Measurements from ENCODE around the gene NR0B2. TPM values are rescaled to one million over a fixed set of nuclear protein-coding genes. Genes with fewer than 3 reads are reported as not detected.
A peak's percentile ranks its signal among the peaks of the same experiment; 100 is the strongest.

The NR0B2 gene
- total RNA-seq, 1 experiment from 2014 or later = not detected

- Histone ChIP-seq H3K4me2 (ENCODE audit: low read length) (no peak overlapping the region), H3K4me1 (ENCODE audit: control insufficient read depth in 1 of 2, insufficient read depth in 2 of 2, low read length in 2 of 2) (peaks cover 4 to 19% of the 10 kb centered on the region in 2 experiments; a peak in 3 of 4 replicates), H3K9ac (ENCODE audit: low read length) (no peak overlapping the region), H4K20me1 (ENCODE audit: insufficient read depth) (peaks cover 2% of the 10 kb centered on the region; the same call in 1 of the 2 replicates), H3K4me3 (replicated peaks in 1 of 2; ENCODE audit: low read depth in 1 of 2, low read length in 2 of 2) (no peak overlapping the region), H3K27me3 (ENCODE audit: insufficient read depth, low read length) (no peaks in the 10 kb centered on the region), H3K9me3 (ENCODE audit: control insufficient read depth in 1 of 2, insufficient read depth in 1 of 2, low read depth in 1 of 2, low read length in 2 of 2) (no peaks in the 10 kb centered on the region), H3K36me3 (ENCODE audit: control insufficient read depth in 1 of 2, insufficient read depth in 2 of 2, low read length in 2 of 2) (peaks cover 38 to 48% of the 10 kb centered on the region in 2 experiments), H2AFZ (ENCODE audit: low read depth, low read length, poor library complexity, severe bottlenecking) (no peak overlapping the region), H3K79me2 (ENCODE audit: insufficient read depth, low read length) (peaks cover 43% of the 10 kb centered on the region), H3K9me2 (ENCODE audit: insufficient read depth) (no peaks in the 10 kb centered on the region), H3K27ac (ENCODE audit: low read depth, low read length) (no peak overlapping the region)
- DNase-seq (ENCODE audit: low read depth, low spot score) (no peak), ATAC-seq (no peak)
- BruUV-seq (replicated peaks) = no TSS peak
- ChIA-PET RAD21 (ENCODE audit: low non-redundant PET in 1 of 2, low total read pairs in 2 of 2, uncharacterized antibody in 2 of 2, unreplicated experiment in 2 of 2) (no interaction called here), CTCF (interaction anchor here (0.7 to 1.4 kb wide), 4 partner anchors 11 to 38 kb away, joined by 3 to 5 read pairs (median 3); no protein-coding TSS in a partner anchor), POLR2A (interaction anchor here (1.0 to 1.5 kb wide), 3 partner anchors 9 to 22 kb away, joined by 3 to 6 read pairs (median 6); partner anchors contain the start of gene GPATCH3)
- intact Hi-C loops (cut with micrococcal nuclease) = no loop called here
- TF ChIP-seq CEBPB (IDR thresholded peaks at IDR 0.05; ENCODE audit: low read depth) (no peak), EGR1 (IDR thresholded peaks at IDR 0.05; ENCODE audit: low read depth) (no peak), SP1 (IDR thresholded peaks at IDR 0.05; ENCODE audit: low read depth) (no peak), CTCF (IDR thresholded peaks at IDR 0.05 in 2 of 3, conservative IDR thresholded peaks at IDR 0.05 in 1 of 3; ENCODE audit: borderline replicate concordance in 1 of 3, insufficient read depth in 1 of 3, low read depth in 2 of 3, low read length in 2 of 3) (peak; percentile 19 to 61 (median 54); a peak in 5 of 6 replicates), SRF (IDR thresholded peaks at IDR 0.05; ENCODE audit: low read depth) (no peak), EZH2phosphoT487 (IDR thresholded peaks at IDR 0.05; ENCODE audit: borderline replicate concordance) (no peak), RAD21 (IDR thresholded peaks at IDR 0.05; ENCODE audit: low read depth) (peak; percentile 50)
- TF ChIP-seq, protein P1, sequence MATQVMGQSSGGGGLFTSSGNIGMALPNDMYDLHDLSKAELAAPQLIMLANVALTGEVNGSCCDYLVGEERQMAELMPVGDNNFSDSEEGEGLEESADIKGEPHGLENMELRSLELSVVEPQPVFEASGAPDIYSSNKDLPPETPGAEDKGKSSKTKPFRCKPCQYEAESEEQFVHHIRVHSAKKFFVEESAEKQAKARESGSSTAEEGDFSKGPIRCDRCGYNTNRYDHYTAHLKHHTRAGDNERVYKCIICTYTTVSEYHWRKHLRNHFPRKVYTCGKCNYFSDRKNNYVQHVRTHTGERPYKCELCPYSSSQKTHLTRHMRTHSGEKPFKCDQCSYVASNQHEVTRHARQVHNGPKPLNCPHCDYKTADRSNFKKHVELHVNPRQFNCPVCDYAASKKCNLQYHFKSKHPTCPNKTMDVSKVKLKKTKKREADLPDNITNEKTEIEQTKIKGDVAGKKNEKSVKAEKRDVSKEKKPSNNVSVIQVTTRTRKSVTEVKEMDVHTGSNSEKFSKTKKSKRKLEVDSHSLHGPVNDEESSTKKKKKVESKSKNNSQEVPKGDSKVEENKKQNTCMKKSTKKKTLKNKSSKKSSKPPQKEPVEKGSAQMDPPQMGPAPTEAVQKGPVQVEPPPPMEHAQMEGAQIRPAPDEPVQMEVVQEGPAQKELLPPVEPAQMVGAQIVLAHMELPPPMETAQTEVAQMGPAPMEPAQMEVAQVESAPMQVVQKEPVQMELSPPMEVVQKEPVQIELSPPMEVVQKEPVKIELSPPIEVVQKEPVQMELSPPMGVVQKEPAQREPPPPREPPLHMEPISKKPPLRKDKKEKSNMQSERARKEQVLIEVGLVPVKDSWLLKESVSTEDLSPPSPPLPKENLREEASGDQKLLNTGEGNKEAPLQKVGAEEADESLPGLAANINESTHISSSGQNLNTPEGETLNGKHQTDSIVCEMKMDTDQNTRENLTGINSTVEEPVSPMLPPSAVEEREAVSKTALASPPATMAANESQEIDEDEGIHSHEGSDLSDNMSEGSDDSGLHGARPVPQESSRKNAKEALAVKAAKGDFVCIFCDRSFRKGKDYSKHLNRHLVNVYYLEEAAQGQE (IDR thresholded peaks at IDR 0.05; ENCODE audit: low read depth) = no peak
- TF ChIP-seq, protein P2, sequence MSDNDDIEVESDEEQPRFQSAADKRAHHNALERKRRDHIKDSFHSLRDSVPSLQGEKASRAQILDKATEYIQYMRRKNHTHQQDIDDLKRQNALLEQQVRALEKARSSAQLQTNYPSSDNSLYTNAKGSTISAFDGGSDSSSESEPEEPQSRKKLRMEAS (IDR thresholded peaks at IDR 0.05) = no peak
These were observed 26.6 kb downstream of the NR0B2 start for GRCh38 chr1:26887125-26887524.
